HL-60 (cell line): ENCODE measurements around the gene FOXP2.

ENCODE experiments used
- DNase-seq, 2 experiments: peaks; one replicate each; pipeline ENCODE4 v3.0.0-alpha.2; 2010 to 2020; ENCODE audit warnings: low read depth in 1 of 2, low spot score in 1 of 2
- H3K27ac ChIP-seq: fragments of 250-450 bp; sonication (Bioruptor Pico); replicated peaks from 2 replicates; pipeline ENCODE4 v1.5.1; 2020; ENCODE audit warnings: mild to moderate bottlenecking, moderate library complexity
- H3K27me3 ChIP-seq: fragments of 250-450 bp; sonication (Bioruptor Pico); 2 replicates; pipeline ENCODE4 v1.5.1; 2021; ENCODE audit warnings: mild to moderate bottlenecking, moderate library complexity; ENCODE audit not compliant: insufficient read depth, poor library complexity, severe bottlenecking
- H3K4me3 ChIP-seq: replicated peaks from 2 replicates; pipeline ENCODE4 v1.5.1; 2011; ENCODE audit warnings: mild to moderate bottlenecking, control low read depth, low read length; ENCODE audit not compliant: insufficient read depth
- CTCF ChIP-seq: IDR thresholded peaks from one replicate; pipeline ENCODE4 v1.5.1; 2011; ENCODE audit warnings: low read length, control low read depth, inconsistent platforms; ENCODE audit not compliant: insufficient read depth
- GABPA ChIP-seq: IDR thresholded peaks from 2 replicates; pipeline ENCODE4 v1.6.1; 2012; ENCODE audit warnings: low read depth
- POLR2AphosphoS5 ChIP-seq: IDR thresholded peaks from 2 replicates; pipeline ENCODE4 v1.6.1; 2012; ENCODE audit warnings: low read depth
- SPI1 ChIP-seq: IDR thresholded peaks from 2 replicates; pipeline ENCODE4 v1.6.1; 2012; ENCODE audit warnings: low read depth, mild to moderate bottlenecking, borderline replicate concordance
- TF ChIP-seq, protein P1 (sequence below): IDR thresholded peaks from 2 replicates; pipeline ENCODE4 v1.6.1; 2012; ENCODE audit warnings: low read depth; ENCODE audit not compliant: insufficient replicate concordance

The FOXP2 gene

DNA sequence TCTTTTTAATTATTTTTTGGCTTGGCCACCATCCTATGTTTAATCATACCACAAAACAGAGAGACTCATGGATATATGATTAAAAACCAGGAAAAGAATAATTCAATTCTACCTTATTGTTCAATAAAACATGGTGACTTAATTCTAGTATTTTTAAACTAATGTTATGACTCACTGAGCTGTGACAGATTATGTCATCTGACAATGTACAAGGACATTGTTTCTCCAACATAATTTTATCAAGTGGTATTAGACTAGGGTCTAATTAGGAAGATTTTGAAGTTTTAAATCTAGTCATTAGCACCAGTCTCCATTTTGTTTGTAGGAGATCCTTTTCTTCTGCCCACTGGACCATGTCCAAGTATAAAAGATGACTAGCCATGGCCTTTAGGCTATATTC, 307.9 kb downstream of the FOXP2 start:
- H3K27ac ChIP-seq, result no peak overlapping the region
- DNase-seq, result no peak
- no peak overlapping the region for H3K4me3 ChIP-seq
- H3K27me3 ChIP-seq, result no peaks in the 10 kb centered on the region
- TF ChIP-seq, protein P1, sequence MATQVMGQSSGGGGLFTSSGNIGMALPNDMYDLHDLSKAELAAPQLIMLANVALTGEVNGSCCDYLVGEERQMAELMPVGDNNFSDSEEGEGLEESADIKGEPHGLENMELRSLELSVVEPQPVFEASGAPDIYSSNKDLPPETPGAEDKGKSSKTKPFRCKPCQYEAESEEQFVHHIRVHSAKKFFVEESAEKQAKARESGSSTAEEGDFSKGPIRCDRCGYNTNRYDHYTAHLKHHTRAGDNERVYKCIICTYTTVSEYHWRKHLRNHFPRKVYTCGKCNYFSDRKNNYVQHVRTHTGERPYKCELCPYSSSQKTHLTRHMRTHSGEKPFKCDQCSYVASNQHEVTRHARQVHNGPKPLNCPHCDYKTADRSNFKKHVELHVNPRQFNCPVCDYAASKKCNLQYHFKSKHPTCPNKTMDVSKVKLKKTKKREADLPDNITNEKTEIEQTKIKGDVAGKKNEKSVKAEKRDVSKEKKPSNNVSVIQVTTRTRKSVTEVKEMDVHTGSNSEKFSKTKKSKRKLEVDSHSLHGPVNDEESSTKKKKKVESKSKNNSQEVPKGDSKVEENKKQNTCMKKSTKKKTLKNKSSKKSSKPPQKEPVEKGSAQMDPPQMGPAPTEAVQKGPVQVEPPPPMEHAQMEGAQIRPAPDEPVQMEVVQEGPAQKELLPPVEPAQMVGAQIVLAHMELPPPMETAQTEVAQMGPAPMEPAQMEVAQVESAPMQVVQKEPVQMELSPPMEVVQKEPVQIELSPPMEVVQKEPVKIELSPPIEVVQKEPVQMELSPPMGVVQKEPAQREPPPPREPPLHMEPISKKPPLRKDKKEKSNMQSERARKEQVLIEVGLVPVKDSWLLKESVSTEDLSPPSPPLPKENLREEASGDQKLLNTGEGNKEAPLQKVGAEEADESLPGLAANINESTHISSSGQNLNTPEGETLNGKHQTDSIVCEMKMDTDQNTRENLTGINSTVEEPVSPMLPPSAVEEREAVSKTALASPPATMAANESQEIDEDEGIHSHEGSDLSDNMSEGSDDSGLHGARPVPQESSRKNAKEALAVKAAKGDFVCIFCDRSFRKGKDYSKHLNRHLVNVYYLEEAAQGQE, result no peak
- TF ChIP-seq GABPA (no peak), POLR2AphosphoS5 (no peak)

GRCh38 chr7:114723308-114723707, 308.7 kb downstream of the FOXP2 start:
- no peaks in the 10 kb centered on the region for H3K27me3 ChIP-seq
- no peak overlapping the region for H3K4me3 ChIP-seq
- TF ChIP-seq SPI1 (no peak), GABPA (no peak), CTCF (no peak), POLR2AphosphoS5 (no peak)
- TF ChIP-seq, protein P1, result no peak
- H3K27ac ChIP-seq, result no peak overlapping the region
- DNase-seq, result no peak

GRCh38 chr7:114740095-114740494, 325.5 kb downstream of the FOXP2 start:
- no peak overlapping the region for H3K4me3 ChIP-seq
- H3K27ac ChIP-seq, result no peak overlapping the region
- DNase-seq, result no peak
- H3K27me3 ChIP-seq, result no peaks in the 10 kb centered on the region
- no peak for TF ChIP-seq GABPA

DNA sequence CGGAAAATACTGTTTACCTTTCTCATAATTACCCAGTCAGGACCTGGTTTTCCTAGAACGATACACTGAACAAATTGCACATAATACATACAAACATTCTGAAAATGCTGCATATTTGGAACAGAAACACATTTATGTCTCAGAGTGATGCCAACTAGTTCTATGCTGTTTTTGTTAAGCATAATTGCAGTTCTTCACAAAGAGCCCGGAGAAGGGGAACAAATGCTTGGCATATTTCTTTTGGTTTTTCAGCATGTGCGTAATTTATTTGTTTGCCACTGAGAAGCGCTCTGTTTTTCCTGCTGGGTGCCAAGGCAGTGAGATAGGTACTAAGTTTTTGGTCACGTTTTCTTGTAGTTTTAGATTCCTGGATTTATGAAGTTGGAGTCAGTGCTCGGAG, 326.3 kb downstream of the FOXP2 start:
- TF ChIP-seq SPI1 (no peak), CTCF (no peak), GABPA (no peak), POLR2AphosphoS5 (no peak)
- TF ChIP-seq, protein P1, result no peak

More for the DNA sequence above, 326.3 kb downstream of the FOXP2 start:
- DNase-seq, result no peak
- H3K4me3 ChIP-seq, result no peak overlapping the region
- no peak overlapping the region for H3K27ac ChIP-seq
- no peaks in the 10 kb centered on the region for H3K27me3 ChIP-seq
